OCI-LY3 (cell line): Measurements from ENCODE around the gene ATP5F1B.

Source experiments
- H2AFZ ChIP-seq: fragments of 200-600, 300-600 bp; shearing (Covaris generic); 2 replicates; pipeline ENCODE4 v1.6.0; 2014; ENCODE audit warnings: antibody characterized with exemption, low read depth, low read length
- H3K27ac ChIP-seq: fragments of 200-600, 300-600 bp; sonication (generic); 2 replicates; pipeline ENCODE4 v1.5.1; 2014; ENCODE audit warnings: mild to moderate bottlenecking, low read length, moderate library complexity, mixed read lengths
- H3K27me3 ChIP-seq: fragments of 200-600, 300-600 bp; sonication (generic); 2 replicates; pipeline ENCODE4 v1.6.1; 2014; ENCODE audit warnings: low read depth, low read length, mixed read lengths
- H3K36me3 ChIP-seq: fragments of 200-600, 300-600 bp; sonication (generic); replicated peaks from 2 replicates; pipeline ENCODE3; 2014; ENCODE audit warnings: low read depth, low read length, mixed read lengths
- H3K4me1 ChIP-seq: fragments of 300-600, 200-600 bp; sonication (generic); 2 replicates; pipeline ENCODE4 v1.6.1; 2014; ENCODE audit warnings: low read length, mixed read lengths
- H3K4me2 ChIP-seq: fragments of 200-600, 300-600 bp; sonication (generic); 2 replicates; pipeline ENCODE4 v1.6.1; 2014; ENCODE audit warnings: low read length, mixed read lengths
- H3K4me3 ChIP-seq: fragments of 300-600, 200-600 bp; sonication (generic); 2 replicates; pipeline ENCODE4 v1.5.1; 2014; ENCODE audit warnings: antibody characterized with exemption, mild to moderate bottlenecking, low read length, moderate library complexity
- H3K79me2 ChIP-seq: fragments of 300-600, 200-600 bp; shearing (Covaris generic); 2 replicates; pipeline ENCODE4 v1.6.1; 2014; ENCODE audit warnings: mild to moderate bottlenecking, low read length, mixed read lengths
- H3K9ac ChIP-seq: fragments of 300-600, 200-600 bp; shearing (Covaris generic); 2 replicates; pipeline ENCODE4 v1.6.0; 2014; ENCODE audit warnings: mild to moderate bottlenecking, low read length, moderate library complexity
- H3K9me3 ChIP-seq: fragments of 200-600, 300-600 bp; shearing (Covaris generic); 2 replicates; pipeline ENCODE4 v1.6.1; 2014; ENCODE audit warnings: low read length, mixed read lengths; ENCODE audit not compliant: insufficient read depth
- H4K20me1 ChIP-seq: fragments of 200-600, 300-600 bp; sonication (generic); 2 replicates; pipeline ENCODE4 v1.6.1; 2016; ENCODE audit warnings: low read length, mixed read lengths; ENCODE audit not compliant: insufficient read depth
- EZH2phosphoT487 ChIP-seq: fragments of 200-600 bp; shearing (Covaris generic); IDR thresholded peaks from 2 replicates; pipeline ENCODE4 v1.6.1; 2018; ENCODE audit warnings: antibody characterized with exemption, mixed run types, low read depth
- TF ChIP-seq, protein P1 (sequence below): fragments of 200-600, 300-600 bp; sonication (generic); IDR thresholded peaks from 2 replicates; pipeline ENCODE4 v1.5.1; 2014; ENCODE audit warnings: antibody characterized with exemption, low read length, low read depth

ATP5F1B gene

DNA sequence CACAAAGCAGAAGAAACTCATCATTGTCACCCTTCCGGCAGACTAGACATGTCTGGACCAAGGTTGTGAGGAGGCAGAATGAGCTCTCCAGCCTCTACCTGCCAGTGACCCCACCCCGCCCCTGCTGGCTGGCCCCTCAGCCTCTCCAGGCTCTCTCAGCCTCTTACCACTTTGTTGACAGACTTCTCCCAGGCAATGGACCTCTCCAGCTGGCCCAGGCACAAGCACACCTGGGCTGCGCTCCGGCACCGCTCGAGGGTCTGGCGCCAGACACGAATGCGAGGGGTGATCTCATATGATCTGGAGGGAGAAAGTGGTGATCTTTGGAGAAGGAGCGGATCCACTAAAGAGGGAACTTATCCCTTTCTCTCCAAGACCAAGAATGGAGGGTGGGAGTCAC is 46.0 kb downstream of the ATP5F1B start:
- H3K4me2 ChIP-seq: no peak overlapping the region
- H3K79me2 ChIP-seq: no peaks in the 10 kb centered on the region
- no peaks in the 10 kb centered on the region for H3K27me3 ChIP-seq
- peaks cover 8% of the 10 kb centered on the region; the same call in 1 of the 2 replicates for H4K20me1 ChIP-seq
- no peak overlapping the region for H3K4me3 ChIP-seq
- no peak overlapping the region for H3K27ac ChIP-seq
- no peak overlapping the region for H2AFZ ChIP-seq
- H3K36me3 ChIP-seq: peaks cover 79% of the 10 kb centered on the region
- TF ChIP-seq, protein P1, sequence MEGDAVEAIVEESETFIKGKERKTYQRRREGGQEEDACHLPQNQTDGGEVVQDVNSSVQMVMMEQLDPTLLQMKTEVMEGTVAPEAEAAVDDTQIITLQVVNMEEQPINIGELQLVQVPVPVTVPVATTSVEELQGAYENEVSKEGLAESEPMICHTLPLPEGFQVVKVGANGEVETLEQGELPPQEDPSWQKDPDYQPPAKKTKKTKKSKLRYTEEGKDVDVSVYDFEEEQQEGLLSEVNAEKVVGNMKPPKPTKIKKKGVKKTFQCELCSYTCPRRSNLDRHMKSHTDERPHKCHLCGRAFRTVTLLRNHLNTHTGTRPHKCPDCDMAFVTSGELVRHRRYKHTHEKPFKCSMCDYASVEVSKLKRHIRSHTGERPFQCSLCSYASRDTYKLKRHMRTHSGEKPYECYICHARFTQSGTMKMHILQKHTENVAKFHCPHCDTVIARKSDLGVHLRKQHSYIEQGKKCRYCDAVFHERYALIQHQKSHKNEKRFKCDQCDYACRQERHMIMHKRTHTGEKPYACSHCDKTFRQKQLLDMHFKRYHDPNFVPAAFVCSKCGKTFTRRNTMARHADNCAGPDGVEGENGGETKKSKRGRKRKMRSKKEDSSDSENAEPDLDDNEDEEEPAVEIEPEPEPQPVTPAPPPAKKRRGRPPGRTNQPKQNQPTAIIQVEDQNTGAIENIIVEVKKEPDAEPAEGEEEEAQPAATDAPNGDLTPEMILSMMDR: no peak
- TF ChIP-seq EZH2phosphoT487: no peak
- H3K9ac ChIP-seq: no peak overlapping the region
- no peaks in the 10 kb centered on the region for H3K4me1 ChIP-seq
- H3K9me3 ChIP-seq: no peaks in the 10 kb centered on the region

DNA sequence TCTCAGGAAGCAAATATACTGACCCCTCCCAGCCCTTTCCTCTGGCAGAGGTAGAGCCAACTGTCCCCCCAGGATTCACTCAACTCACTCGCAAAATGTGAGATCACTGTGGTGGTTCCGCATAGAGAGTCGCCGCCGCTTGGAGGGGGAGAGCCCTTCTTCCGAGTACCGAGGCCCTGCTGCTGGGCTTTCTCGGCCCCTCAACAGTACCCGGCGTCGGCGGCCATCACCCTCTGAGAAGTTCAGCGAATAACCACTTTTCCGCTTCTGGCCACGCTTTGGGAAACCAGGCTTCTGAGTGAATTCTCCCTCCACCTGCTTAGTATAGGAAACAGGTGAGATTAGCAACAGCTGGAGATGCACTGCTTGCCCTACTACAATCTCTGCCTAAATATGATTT is 46.7 kb downstream of the ATP5F1B start:
- Histone ChIP-seq H3K4me3 (no peak overlapping the region), H3K4me1 (no peaks in the 10 kb centered on the region), H2AFZ (no peak overlapping the region), H3K79me2 (no peaks in the 10 kb centered on the region), H3K27ac (no peak overlapping the region), H4K20me1 (peaks cover 8% of the 10 kb centered on the region; the same call in 1 of the 2 replicates), H3K27me3 (no peaks in the 10 kb centered on the region), H3K4me2 (no peak overlapping the region), H3K9ac (no peak overlapping the region), H3K9me3 (no peaks in the 10 kb centered on the region), H3K36me3 (peaks cover 71% of the 10 kb centered on the region)
- TF ChIP-seq, protein P1: no peak
- no peak for TF ChIP-seq EZH2phosphoT487

DNA sequence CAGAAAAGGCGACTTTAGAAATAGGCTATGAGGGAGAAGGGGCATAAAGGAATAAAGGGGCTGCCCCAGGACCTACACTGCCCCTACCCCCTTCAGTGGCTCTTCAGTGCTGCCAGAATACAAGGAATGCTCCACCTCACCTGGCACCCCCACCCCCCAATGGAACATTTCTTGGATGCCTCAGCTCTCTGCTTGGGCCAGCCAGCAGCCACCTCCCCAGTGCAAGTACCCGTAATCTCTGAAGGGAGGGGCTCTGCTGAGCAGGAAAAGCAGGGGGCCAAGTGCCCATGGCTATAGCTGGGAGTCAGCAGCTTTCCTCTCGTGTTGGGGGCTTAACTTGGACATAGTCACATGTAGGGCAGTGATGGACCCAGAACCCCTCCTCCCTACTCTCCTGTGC is 49.0 kb downstream of the ATP5F1B start:
- Histone ChIP-seq H3K27ac (no peak overlapping the region), H3K9me3 (no peaks in the 10 kb centered on the region), H2AFZ (no peak overlapping the region), H3K27me3 (no peaks in the 10 kb centered on the region), H3K9ac (no peak overlapping the region), H3K36me3 (peaks cover 55% of the 10 kb centered on the region), H4K20me1 (0 out of 2 replicates have a peak, but pooled peaks cover 4% of the 10 kb centered on the region), H3K4me3 (no peak overlapping the region), H3K4me1 (no peaks in the 10 kb centered on the region), H3K79me2 (no peaks in the 10 kb centered on the region), H3K4me2 (no peak overlapping the region)
- TF ChIP-seq, protein P1: no peak
- no peak for TF ChIP-seq EZH2phosphoT487

DNA sequence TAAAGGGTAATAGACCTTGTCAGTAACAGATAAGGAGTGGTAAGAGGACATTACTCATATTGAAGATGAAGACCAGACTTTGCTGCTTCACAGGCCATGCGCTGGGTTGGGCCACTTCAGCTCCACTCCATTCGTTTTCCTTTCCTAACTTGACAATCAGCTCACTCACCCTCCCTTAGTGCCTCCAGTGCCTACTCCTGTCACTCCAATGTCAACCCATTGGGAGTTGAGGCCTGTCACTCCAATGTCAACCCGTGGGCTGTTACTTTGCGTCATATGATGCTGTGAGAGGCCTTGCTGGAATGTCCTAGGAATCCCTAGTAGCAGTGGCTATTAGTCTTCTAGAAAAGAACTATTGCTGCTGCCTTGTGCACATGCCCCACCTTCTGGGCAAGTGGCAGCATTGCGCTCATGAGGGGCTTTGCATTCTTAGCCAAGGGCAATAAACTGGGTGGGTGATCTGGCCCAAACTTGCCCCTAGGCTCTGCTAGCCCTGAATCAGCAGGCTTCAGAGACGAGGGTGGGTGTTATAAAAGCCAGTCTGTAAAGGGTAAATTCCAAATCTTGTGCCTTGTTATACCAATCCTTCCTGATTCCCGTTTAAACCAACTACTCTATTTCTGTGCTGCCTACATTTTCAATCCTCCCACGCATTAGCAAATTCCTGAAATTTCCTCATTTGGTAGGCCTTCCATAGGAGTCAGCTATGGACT is 51.7 kb downstream of the ATP5F1B start:
- H3K27ac ChIP-seq: no peak overlapping the region
- no peak overlapping the region for H3K9ac ChIP-seq
- H3K27me3 ChIP-seq: no peaks in the 10 kb centered on the region
- no peak overlapping the region for H2AFZ ChIP-seq
- no peak overlapping the region for H3K4me3 ChIP-seq
- no peaks in the 10 kb centered on the region for H3K4me1 ChIP-seq
- H3K4me2 ChIP-seq: no peak overlapping the region
- H3K79me2 ChIP-seq: no peaks in the 10 kb centered on the region
- peaks cover 27% of the 10 kb centered on the region for H3K36me3 ChIP-seq
- no peaks in the 10 kb centered on the region for H3K9me3 ChIP-seq
- H4K20me1 ChIP-seq: no peaks in the 10 kb centered on the region
- TF ChIP-seq, protein P1: peak; percentile 69
- no peak for TF ChIP-seq EZH2phosphoT487
